HT1080 (cell line): ENCODE data around the gene C1S. TPM values are rescaled to one million over a fixed set of nuclear protein-coding genes. Genes with fewer than 3 reads are reported as not detected.
"Not testable (repeated sequence)": the region's sequence is repeated elsewhere in the genome, so short reads cannot be mapped to it uniquely, and the experiment has no call there.

Source experiments
- DNase-seq: peaks from one replicate; pipeline ENCODE4 v3.0.0-alpha.2; 2015; ENCODE audit warnings: low read depth
- total RNA-seq: library from RNA; depleted of rRNA; stranded (reverse); fragments of >200 nt; shearing (Covaris generic); gene quantifications from 2 replicates; pipeline ENCODE4 v1.2.3, GENCODE V29; 2014

The C1S gene
- total RNA-seq, 1 experiment from 2014 or later, result 1.8 TPM

- DNase-seq, result no peak
Observed at GRCh38 chr12:7101694-7102131, 41.2 kb downstream of the C1S start.

DNA sequence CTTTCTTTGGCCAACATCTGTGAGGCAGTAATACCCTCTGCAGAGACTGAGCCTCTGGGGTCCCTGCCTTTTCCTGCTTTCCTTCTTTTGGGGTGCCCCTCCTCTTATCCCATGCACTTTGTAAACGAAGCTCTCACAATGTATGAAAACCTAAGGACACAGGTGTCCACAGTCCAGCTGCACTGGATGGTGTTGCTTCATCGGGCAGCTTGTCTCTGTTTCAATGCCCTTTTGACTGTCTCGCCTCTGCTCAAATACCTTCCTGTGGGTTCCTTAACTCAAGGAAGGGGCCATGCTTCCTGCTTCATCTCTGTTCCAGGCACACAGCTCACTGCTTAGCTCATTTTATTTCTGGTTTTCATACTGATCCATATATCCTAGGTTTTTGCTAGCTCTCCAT, 42.1 kb downstream of the C1S start:
- DNase-seq, result no peak

- DNase-seq, result no peak
Observed at GRCh38 chr12:7103837-7104584, 43.5 kb downstream of the C1S start.

DNA sequence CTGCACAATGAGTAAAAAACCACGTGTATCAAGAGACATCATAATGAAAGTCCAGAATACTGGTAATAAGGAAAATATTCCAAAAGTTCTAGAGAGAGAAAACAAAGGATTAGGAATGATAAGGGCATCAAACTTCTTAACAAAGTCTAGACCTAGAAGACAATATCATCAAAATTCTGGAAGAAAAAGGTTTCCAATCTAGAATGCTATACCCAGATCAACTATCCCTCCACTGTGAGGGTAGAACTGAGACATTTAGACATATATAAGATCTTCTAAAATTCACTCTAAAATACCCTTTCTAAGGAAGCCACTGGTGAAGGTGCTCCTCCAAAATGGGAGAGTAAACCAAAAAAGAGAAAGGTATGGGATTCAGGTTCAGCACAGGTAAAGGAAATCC, 45.6 kb downstream of the C1S start:
- DNase-seq, result no peak

- DNase-seq, result not testable (repeated sequence)
Observed at GRCh38 chr12:7107181-7107580, 46.7 kb downstream of the C1S start.

GRCh38 chr12:7107636-7108002, 47.1 kb downstream of the C1S start:
- no peak for DNase-seq

DNA sequence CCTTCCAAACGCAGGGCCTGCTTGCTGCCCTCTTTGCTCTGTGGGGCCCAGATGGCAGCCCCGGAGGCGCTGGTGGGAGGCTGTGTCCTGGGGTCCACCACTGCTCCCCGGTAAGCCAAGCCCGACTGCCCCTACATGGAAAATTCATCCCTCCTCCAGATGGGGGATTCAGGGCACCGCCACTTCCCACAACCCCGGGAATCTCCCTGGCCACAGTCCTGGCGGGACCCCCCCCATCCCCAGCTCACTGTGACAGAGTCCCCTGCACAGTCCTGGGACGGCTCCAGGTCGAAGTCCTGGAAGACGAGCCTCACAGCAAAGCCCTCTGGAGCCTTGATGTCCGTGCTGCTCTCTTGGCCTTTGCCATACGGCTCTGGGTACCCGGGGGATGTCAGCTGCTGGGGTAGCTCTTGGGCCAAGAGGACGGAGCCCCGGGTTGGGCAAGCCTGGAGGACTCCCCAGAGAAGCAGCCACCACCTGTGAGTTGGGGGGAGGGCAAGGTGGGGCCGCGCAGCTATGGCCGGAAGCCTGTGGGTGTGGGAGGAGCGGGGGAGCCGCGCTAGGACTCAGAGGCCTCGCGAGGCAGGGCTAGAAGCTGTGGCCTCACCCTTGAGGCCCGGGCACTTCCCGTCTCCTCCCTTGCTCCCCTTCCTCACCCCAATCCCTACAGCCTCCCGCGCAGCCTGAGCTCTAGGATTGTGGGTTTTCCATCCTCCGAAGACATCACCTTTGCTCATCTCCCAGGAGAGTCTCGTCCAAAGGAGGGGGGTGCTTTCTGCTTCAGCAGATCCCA, 47.7 kb downstream of the C1S start:
- DNase-seq, result peak; percentile 83

GRCh38 chr12:7108796-7109571, 48.5 kb downstream of the C1S start, which contains the start of gene C1RL:
Gene C1RL (minus strand): TSS chr12:7109214. CDS start chr12:7109180, 34 bp downstream.
- DNase-seq, result peak; percentile 79

DNA sequence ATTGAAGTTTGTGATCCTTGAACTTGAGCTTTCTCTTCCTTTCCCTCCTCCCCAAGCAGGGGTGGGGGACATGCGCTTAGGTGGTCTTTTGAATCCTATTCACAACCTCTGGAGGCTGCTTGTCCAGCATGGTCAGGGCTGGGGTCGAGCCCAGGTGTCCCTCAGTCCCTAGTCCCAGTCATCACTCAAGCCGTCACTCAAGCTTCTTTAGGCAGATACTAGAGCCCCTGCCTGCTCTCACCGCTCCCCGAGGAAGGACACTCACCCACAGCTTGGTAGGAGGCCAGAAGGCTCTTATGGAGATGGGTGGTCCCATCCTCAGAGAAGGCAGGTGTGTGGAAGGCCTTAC, 49.0 kb downstream of the C1S start:
- DNase-seq, result no peak

- no peak for DNase-seq
Observed at GRCh38 chr12:7110661-7111060, 50.1 kb downstream of the C1S start.

- no peak for DNase-seq
Observed at GRCh38 chr12:7112041-7112440, 51.5 kb downstream of the C1S start.

DNA sequence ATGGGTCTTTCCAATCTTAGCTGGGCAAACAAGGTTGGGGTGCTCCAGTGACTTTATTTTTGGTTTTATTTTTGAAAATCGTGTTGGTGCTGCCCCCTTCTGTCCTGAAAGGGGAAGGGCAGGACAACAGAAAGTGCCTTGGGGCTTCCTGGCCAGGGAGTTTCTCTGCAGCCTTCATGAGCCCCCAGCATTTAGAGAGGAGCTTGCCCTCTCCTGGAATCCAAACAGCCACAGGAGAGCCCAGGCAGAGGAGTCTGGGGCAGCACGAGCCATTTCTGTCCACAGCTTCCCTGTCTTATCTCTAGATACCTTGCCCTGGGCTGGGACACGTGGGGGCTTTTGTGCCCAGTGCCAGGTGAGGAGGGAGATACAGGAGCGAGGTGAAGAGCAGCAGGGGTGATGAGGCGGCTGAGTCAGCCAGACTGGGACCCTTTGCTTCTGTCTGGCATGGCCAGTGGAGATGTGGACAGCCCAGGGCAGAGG, 52.9 kb downstream of the C1S start:
- DNase-seq, result peak; percentile 42

GRCh38 chr12:7114008-7114407, 53.5 kb downstream of the C1S start:
- no peak for DNase-seq

GRCh38 chr12:7114851-7115250, 54.3 kb downstream of the C1S start:
- DNase-seq, result no peak

- no peak for DNase-seq
Observed at GRCh38 chr12:7116196-7116595, 55.7 kb downstream of the C1S start.

- no peak for DNase-seq
Observed at GRCh38 chr12:7116916-7117315, 56.4 kb downstream of the C1S start.

DNA sequence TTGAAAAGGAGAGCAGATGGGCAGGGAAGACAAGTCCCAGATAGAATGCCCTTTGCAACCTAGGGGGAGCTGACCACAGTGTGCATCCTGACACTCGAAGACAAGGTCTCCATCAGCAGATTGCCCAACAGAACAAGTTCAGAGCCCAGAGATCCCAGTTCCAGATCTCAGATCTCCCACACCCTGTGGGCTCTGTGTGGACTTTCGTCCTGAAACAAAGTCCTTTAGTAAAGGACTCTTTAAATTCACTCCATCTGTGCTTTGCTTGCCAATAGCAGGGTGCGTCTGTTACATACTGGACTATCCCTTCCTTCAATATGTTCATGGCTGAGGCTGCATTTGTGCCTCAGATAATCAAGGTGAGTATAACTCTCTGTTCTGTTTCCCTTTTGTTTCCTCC, 57.2 kb downstream of the C1S start:
- no peak for DNase-seq

DNA sequence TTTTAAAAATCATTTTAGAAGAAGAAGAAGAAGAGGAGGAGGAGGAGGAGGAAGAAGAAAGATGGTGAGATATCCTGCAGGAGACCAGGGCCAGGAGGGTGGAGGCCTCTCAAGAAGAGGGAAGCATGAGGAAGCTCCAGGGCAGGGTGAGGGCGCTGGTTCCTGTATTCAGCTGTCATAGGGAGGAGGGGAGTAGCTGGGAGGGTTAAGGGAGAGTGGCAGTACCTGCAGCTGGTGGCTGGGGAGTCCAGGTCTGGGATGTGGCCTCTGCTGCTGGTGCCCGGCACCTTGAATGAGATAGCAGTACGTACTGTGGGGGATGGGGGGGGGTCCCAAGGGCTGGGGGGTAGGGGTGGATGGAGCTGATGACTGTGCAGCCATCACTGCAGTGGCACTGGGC, 58.4 kb downstream of the C1S start:
- no peak for DNase-seq

DNA sequence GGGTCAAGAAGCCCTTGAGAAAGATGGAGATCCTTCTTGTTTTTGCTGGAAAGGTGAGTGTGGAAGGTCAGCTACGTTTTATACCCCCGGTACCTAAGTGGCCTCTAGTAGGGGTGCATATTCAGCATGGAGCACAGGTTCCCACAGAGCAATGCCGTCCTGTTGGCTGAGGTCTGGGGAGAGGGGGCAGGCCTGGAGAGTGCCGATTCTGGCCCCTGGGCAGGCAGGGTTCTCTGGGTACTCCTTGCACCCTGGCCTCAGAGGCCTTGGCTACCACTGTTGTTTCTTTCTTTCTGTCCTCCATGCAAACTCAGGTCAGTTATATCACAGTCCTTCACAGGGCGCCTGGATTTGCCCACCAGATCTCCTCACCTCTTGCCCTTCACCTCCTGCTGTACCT, 59.6 kb downstream of the C1S start:
- DNase-seq, result no peak
